ENCODE results near the gene BTBD9.

The BTBD9 gene

DNA sequence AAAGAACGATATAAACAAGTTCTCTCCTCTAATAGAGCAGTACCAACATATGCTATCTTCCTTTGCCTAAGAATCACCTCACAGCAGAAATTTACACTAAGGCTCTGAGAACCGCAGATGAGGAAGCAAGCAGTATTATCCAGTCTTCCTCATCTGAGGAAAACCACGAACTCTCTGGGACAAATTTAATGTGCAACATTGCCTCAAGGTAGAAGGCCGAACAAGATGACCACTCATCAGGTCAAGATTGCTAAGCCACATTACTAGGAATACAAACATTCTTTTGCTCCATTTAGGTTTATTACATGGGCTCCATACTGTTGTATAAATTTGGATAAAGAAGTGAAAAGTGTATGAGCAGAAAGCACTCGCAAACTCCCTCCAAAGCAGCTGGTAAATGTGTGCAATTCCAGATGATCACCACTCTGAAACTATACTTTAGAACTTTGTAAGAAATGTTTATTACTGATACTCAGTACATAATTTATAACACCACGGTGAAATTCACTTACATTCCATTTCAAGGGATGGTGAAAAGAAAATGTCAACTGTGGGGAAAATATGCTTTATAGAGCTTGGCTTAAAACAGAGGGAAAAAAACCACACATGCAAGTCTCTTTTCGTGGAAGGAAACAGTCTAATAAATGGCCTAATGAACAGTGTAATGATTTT lies 398.4 kb downstream of the BTBD9 start:
- DNase-seq (ENCODE audit: low read depth in 2 of 2) = no peak

DNA sequence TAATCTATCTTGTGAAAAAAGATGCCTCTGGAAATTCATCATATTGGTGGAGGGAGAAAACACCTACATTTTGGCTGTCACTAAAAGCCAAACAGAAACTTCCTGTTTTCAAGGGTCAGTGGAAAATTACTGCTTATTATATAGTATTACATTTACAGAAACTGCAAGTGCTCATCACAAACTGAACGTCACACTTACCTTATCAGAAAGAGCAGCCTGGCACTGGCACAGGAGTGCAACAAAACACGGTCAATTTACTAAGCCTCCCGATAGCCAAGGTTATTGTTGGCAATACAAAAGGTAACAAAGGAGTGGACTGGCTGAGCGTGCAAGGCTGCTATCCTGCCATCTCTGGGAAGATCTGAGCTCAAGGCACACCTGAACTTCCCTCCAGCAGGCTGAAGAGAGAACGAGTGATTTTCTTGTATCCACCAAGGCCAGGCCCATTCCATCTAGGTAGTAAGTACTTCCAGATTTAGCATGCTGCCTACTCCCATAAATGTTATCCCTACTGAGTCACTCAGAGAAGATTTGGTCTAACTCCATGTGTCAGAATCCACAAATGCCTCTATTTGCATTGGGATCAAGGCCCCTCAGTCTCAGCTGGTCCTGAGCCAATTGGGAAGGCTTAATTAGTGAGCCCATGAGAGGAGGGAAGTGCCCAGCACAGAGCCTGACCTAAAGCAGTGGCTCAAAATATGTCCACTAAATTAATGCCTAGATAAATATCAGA lies 399.8 kb downstream of the BTBD9 start:
- no peak for DNase-seq (ENCODE audit: low read depth in 2 of 2)

DNA sequence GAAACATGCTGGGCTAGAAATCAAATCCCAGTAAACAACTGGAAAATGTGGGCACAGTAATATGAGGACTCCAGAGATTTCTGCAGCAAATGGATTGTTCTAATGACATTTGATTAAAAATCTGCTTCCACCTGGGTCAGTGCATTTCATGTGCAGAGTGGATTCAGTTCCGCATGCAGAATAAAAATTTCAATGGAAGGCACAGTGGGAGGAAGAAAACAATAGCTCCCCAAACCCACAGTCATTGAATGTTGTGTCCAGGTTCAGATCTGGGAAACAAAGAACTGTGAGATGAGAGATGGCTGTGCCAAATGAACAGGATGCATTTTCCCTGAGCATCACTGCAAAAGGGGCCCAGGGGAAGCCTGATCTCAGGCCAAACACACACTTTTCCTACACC lies 403.1 kb downstream of the BTBD9 start:
- DNase-seq (ENCODE audit: low read depth in 2 of 2) = no peak

DNA sequence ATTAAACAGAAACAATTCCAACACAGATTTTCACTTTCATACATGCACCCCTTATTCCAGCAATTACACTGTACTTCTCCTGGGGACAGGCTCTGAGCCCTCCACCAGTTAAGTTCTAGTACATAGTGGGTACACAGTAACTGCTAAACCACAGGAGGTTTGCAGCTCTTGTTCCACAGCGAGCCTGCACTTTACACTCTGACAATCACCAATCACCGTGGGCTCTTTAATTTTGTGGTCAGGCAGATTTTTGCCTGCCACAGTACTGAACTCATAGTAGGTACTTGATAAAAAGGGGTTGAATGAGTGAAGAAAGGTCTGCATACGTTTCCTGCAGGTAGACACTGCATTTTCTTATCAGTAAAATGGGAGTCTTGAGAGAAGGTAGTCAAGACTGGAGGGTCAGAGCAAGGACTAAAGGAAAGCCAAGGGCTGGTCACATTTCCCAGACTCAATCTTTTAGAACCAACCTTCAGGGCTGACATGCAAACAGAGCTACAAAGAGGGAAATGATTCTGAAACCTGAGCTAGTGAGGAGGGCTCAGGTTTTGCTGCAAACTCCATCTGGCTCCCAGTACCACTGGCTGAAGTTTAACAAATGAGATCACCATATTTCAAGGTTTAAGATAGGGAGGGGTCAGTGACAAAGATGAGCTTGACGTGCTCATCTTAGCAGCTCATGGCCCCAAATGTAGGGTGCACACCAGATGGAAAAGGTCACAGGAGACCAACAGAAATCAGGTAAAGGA lies 404.6 kb downstream of the BTBD9 start:
- no peak for DNase-seq (ENCODE audit: low read depth in 2 of 2)

DNA sequence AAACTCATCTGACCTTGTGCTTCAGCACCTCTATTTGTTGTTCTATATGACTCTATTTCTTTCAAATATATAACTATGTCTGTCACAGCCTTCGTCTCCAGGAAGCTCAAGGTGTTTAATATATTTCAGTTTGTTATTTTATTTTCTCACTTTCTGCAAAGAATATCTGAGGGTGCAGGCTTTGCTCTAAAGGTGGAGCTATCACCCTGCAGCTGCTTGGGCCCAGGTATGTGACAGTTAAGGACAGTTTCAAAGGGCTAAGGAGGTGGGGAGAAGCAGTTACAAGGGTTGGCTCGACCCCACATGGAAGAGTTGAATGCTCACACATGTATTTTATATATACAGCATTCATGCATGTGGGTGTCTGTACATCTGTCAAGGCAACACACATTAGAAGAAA lies 405.6 kb downstream of the BTBD9 start:
- no peak for DNase-seq (ENCODE audit: low read depth in 2 of 2)

DNA sequence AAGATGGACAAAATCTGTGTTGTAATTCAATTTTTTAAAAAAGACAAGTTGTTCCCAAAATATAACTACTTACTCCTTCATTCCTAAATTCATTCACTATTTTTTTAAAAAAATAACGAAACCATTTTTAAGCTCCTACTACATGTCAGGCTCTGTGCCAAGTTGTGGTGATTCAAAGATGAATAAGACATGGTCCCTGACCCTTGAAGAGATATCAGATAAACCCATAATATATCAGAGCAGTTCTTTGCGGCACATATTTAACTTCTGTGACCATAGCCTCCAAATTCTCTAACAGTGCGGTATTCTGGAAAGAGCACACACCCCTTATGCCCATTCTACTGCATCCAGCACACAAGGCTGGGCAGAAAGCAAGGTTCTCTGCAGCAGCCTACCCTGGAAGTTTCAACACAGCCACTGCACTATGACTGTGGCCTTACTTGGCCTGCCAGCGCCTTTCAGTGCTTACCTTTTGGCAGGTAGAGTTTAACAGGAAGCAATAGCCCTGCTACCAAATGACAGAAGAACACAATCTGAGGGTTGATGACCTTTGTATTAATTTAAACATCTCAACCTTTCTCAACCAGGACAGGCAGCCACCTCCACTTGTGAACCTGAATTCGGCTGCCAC lies 406.5 kb downstream of the BTBD9 start:
- no peak for DNase-seq (ENCODE audit: low read depth in 2 of 2)

DNA sequence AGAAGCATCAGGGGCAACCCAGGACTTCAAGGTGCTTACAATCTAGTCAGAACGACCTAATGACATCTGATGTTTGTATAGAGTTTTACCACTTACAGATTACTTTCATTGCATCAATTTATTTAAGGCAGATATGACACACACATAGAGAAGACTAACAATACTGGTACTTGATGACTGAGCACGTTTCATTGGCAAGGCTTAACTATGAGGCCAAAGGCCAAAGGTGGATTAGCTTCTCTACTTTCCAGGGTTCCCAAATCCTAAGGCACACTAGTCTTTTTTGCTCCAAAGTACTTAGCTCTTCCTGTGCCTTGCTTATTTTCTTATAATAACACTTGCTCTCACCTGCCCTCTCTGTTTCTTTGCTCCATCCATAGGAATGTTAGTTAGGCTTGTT lies 414.0 kb downstream of the BTBD9 start:
- DNase-seq (ENCODE audit: low read depth in 2 of 2) = no peak

DNA sequence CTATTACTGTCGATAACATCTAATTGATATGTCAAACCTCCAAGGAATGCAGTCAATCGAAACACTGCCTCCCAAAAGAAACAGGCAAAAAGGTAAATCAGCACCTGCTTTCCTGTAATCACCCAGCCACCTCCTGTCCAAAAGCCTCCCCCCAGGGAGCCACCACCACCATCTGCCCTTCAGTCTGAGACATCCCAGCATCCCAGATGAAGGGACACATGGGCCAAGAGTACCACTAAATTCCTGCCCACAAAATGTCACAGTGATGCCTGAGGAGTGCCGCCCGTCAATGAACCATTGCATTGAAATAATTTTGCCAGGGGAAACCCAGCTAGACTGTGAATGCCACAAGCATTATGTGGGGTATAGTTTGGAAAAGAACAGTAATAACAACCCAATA lies 418.5 kb downstream of the BTBD9 start:
- no peak for DNase-seq (ENCODE audit: low read depth in 2 of 2)

DNA sequence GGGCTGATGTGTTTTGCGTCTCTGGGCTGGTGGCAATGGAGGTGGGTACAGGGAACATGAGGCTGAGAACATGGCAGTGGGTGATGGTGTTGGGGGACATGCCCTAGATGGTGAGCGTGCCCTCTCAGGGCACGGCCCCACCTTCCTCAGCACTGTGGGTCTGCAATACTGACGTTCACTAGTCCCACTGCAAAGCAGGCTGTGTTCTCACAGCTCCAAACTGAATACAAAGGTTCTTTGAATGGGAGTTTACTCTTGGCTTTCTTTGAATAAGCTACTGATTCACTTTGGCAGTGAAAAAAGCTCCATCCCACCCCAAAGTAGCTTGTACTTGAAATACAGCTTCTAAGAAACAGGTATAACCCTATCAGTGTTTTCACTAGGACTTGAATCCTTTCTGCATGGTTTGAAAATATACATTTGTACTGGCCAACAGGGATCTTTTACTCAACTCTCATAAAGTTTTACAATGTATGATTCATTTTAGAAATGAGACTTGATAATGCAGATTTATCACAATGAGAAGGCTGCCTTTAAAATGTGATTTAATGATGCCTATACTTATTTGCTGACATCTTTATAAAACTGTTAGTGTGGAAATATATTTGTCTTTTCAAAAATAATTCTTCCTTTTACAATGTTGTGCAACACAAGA lies 419.5 kb downstream of the BTBD9 start:
- DNase-seq (ENCODE audit: low read depth in 2 of 2) = no peak

DNA sequence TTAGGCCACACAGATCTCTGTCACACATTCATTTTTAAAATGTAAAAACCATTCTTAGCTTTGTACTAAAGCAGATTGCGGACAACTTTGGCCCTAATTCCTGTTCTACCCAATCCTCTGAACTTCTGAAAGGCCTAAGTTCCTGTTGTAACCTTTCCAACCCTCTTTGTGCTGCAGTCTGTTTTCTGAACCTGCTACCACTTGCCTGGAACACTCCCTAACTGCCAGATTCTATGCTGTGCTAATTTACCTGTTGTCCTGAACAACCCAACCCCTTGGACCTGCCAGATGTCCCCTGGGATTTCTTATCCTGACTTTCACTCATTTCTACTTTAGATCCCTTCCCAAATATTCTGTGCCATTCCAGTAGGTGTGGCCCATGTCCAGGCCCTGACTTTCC lies 421.5 kb downstream of the BTBD9 start:
- no peak for DNase-seq (ENCODE audit: low read depth in 2 of 2)

DNA sequence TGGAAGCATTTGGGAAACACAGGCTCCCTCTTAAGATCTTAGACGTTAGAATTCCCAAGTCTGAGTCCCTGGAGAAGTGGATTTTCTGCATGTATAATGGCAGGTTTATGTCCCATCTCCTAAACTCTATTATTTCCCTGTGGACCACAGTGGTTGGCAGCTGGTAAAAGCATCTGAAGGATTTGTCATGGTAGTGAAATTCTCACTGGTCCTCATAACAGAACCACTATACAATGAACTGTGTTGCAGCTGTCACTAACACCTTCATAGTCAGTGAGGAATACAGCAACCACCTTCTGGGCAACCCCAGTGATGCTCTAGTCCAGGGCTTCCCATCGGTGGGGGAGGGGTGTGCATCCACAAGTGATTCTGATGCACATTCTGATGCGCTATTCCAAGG lies 423.3 kb downstream of the BTBD9 start:
- DNase-seq (ENCODE audit: low read depth in 2 of 2) = no peak

DNA sequence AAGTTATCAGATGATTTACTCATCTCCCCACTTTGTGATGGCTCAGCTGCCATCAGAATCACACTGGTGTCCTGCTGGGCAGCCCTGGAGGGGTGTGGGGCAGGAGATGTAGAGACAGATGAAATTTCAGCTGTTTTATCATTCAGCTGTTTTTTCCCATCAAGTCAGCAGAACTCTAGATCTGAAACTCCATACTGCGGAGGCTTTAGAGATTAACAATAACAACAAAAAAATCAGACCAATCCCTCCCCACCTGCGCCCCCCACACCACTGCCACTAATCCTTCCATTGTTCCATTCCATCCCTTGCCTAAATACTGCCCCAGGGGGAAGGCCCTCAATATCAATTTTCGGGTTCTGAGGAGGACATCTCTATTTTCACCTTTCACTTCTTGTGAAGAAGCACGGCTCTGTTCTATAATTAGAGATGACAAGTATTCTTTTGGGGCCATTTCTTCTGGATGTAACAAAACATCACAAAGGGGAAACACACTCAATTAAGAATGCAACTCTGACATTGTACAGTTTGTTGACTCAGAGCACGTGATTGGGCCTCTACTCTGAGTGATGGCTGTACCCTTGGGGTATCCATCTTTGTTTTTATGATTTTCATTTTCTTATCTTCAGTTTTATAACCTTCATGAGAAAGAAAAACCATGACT lies 423.9 kb downstream of the BTBD9 start:
- DNase-seq (ENCODE audit: low read depth in 2 of 2) = no peak

DNA sequence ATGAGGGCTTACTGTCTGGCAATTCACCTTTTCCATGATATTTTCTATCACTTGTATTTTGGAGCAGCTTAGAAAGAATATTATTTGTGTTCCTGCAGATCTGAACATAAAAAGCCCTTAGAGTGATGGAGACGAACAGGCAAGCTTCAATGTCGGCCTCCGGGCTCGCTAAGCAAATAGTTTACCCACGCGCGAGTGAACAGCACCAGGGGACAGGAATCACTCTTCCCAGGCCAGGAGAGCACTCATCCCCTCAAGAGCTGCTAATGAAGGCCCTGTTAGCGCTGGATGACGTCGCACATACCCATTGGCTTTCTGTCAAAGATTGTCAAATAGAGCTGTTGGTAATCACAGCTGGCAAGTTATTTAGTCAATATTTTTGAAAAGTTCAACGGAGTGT lies 424.5 kb downstream of the BTBD9 start:
- DNase-seq (ENCODE audit: low read depth in 2 of 2) = no peak

DNA sequence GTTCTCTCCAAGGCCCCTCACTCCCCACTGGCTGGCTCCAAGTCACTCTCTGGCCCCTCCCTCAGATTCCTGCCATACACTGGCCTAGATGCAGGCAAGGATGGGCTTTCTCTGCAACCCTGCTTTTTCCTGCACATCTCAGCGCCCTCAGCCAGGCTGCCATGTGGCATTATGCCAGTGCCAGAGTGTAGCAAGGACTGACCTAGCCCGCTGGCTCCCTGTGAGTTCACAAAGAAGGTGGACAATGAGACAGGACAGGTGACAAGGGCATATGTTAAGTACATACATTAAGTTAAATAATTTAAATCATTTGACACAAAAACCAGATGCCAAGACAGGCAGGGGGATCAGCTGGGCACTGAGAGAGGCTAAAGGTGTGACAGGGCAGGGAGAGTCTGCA lies 425.6 kb downstream of the BTBD9 start:
- DNase-seq (ENCODE audit: low read depth in 2 of 2) = no peak

DNA sequence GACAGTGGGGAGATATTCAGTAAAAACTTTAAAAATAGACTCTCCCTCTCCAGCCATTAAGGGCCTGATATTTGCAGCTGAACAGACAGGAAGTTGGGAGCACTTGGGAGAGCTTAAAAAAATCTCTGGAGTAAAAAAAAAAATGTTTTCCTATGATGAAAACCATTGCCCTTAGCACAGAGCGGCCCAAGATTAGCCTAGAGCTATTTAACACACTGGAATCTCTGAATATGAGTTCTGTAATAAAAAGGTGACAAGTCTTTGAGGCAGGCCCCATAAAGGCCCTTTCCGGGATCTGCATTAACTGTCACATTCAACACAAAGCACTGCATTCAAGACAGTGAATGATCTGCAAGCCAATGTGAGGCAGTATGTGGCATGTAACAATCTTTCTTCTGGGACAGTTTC lies 426.5 kb downstream of the BTBD9 start:
- DNase-seq (ENCODE audit: low read depth in 2 of 2) = no peak

DNA sequence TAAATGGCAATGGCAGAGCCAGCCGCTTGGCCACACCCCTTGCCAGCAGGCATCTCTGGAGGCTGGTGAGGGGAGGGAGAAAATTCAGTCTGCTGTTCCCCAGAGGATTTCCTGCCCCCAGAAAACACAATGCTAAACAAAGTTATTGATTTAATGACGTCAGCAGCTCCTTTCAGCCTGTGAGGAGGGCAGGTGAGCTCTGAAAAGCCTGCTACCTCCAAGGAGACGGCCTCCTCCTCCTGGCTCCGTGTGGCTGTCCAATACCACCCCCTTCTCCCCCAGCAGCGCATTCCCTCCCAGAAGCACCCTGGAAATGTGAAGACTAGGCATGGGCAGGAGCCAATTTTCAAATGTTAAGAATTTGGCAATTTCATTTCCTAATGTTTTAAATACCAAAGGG lies 427.1 kb downstream of the BTBD9 start:
- no peak for DNase-seq (ENCODE audit: low read depth in 2 of 2)

DNA sequence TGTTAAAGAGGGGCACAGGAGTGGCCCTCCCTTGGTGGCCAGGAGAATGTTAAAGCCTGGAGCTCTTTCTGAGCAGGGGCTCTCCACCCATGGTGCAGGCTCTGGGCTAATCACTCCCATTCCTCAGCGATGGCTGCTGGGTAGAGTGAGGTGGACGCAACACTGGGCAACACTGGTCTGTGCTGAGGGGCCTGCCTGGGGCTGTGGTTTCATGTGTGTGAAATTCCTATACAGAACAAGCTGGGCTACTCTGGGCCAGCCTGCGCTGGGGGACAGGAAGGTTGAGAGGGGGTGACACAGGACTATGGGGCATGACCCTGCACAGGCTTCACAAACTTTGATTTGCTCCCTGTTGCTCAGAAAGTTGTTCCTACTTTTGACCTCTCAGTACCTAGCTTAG lies 427.6 kb downstream of the BTBD9 start:
- DNase-seq (ENCODE audit: low read depth in 2 of 2) = no peak

DNA sequence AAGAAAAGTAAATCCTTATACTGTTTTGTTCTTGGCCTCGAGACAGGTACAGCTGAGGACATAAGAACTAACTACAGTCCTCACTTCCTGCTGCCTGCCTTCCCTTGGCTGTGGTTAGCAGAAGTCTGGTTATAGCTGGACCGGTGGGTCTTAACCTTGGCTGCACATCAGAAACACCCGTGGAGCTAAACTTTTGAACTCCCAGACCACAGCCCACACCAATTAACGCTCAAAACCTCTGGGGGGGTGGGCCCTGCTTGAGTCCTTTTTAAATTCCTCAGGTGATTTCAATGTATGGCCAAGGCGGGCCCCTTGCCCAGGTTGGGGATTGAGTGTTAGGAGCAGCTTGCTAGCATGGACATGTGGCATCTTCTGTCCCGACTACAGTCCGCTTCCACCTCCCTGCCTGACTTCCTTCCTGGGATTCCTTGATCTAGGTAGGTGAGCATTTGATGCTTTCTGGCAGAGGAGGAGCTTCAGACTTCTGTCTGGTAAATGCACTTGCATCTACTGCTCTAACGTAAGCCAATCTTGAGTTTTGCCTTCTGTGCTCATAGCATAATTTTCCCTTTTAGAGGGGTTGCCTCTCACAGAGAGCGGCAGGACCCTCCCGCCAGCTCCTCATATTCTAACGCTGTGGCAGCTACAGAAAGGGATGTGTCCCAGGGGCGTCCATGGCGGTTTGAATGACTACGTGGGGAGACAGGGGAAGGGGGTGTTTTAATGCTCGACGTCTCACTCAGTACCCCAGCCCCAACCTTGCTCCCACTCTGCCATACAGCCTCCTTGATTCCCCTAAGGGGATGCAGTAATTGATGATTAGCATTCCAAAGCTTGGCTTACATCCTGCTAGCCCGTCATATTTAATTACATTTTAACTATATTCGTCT lies 430.1 kb downstream of the BTBD9 start:
- no peak for DNase-seq (ENCODE audit: low read depth in 2 of 2)

DNA sequence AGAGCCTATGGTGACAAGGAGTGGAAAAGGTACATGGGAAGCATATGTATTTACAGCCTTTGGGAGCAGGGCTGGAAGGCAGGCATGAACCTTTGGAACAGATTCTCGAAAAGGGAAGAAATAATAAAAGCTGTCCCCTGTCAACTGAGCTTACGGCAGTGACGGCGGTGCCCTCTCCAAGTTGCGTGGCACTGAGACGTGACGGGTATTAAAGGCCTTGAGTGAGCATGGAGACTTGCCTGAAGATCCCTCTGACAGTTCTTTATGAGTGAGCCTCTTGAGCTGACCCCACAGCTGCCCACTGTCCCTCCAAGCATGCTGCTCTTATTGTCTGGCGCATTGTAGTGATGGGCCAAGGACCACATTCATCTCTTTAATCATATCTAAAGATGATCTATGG lies 431.7 kb downstream of the BTBD9 start:
- DNase-seq (ENCODE audit: low read depth in 2 of 2) = no peak

DNA sequence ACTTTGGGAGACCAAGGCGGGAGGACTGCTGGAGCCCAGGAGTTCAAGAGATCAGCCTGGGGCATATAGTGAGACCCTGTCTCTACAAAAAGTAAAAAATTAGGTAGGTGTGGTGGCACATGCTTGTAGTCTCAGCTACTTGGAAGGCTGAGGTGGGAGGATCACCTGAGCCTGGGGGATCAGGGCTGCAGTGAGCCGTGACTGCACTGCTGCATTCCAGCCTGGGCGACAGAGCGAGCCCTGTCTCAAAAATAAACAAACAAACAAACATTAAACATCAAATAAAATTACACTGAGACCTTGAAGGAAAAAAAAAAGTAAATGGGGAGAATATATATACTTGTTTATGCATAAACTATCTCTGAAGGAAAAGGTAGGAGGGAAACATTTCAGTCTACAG lies 432.4 kb downstream of the BTBD9 start:
- DNase-seq (ENCODE audit: low read depth in 2 of 2) = no peak

DNA sequence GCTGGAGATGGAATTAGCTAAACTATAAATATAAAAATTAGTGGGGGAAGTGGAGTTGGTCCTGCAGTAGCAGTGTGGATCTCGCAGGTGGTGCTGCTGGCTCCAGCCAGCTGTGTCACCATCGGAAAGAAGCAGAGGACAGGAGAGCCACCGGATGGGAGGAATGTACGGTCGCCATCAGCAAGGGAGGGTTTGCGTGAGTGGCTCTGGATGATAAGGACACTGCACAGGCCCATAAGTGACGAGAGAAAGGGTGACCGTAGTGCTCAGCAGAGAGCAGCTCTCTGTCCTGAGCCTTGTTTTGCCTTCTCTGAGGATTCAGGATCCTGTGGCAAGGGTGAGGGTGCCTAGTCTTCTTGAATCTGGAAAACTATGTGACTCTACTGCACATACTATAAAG lies 441.5 kb downstream of the BTBD9 start:
- no peak for DNase-seq (ENCODE audit: low read depth in 2 of 2)

Data from stimulated activated CD8-positive, alpha-beta memory T cell treated with anti-CD3 and anti-CD28 coated beads, Interleukin-2, amount 100 ng/mL, for 1 hour (primary cell).